Measurements from ENCODE around the gene PABPN1. TPM values are rescaled to one million over a fixed set of nuclear protein-coding genes. Genes with fewer than 3 reads are reported as not detected.

The PABPN1 gene
- polyA plus RNA-seq, 2 of the 4 experiments (the other 2 are of a cell fraction), result 157 to 197 TPM

- no peaks in the 10 kb centered on the region for H3K4me1 ChIP-seq
- TF ChIP-seq CEBPB (IDR thresholded peaks at IDR 0.05) (no peak), EHMT2 (IDR thresholded peaks at IDR 0.05; ENCODE audit: low read depth) (no peak), EHF (CRISPR knock-in tag; IDR thresholded peaks at IDR 0.05) (no peak), ZFP36 (IDR thresholded peaks at IDR 0.05; ENCODE audit: borderline replicate concordance, partially characterized antibody) (no peak), JUNB (IDR thresholded peaks at IDR 0.05) (no peak), USF2 (IDR thresholded peaks at IDR 0.05) (no peak), MAFK (IDR thresholded peaks at IDR 0.05; ENCODE audit: partially characterized antibody) (no peak), HMGXB4 (CRISPR knock-in tag; IDR thresholded peaks at IDR 0.05; ENCODE audit: borderline replicate concordance) (no peak), FOXS1 (CRISPR knock-in tag; IDR thresholded peaks at IDR 0.05) (no peak), PHF8 (IDR thresholded peaks at IDR 0.05; ENCODE audit: borderline replicate concordance, low read depth) (no peak), ZC3H11A (IDR thresholded peaks at IDR 0.05) (no peak), REST (IDR thresholded peaks at IDR 0.05) (no peak), CBX2 (IDR thresholded peaks at IDR 0.05; ENCODE audit: borderline replicate concordance, low read depth) (no peak), POLR2AphosphoS2 (conservative IDR thresholded peaks at IDR 0.05; ENCODE audit: low read length) (no peak), TFCP2L1 (CRISPR knock-in tag; IDR thresholded peaks at IDR 0.05) (no peak), ZSCAN20 (CRISPR knock-in tag; IDR thresholded peaks at IDR 0.05) (no peak), MYC (IDR thresholded peaks at IDR 0.05; ENCODE audit: borderline replicate concordance, low read length) (no peak), CBX8 (IDR thresholded peaks at IDR 0.05) (no peak)
- no peaks in the 10 kb centered on the region for H3K9me3 ChIP-seq
- H3K4me3 ChIP-seq, result no peak overlapping the region
- H3K4me2 ChIP-seq, result no peak overlapping the region
- FAIRE-seq, result no peak
- no peak for DNase-seq (ENCODE audit: low read depth in 1 of 2, low spot score in 1 of 2)
- ChIA-PET CTCF (interaction anchor here (1.3 to 9.6 kb wide), 9 partner anchors 8 to 199 kb away, joined by 3 to 80 read pairs (median 5); partner anchors contain the start of genes CMTM5 and SLC22A17), POLR2A (interaction anchor here (1.2 kb wide), 1 partner anchor 9 kb away, joined by 3 read pairs; the partner anchor contains the start of gene SLC22A17)
- 0 out of 6 replicates have a peak, but pooled peaks of 1 of the 2 experiments have one; percentile 28 for ATAC-seq
- H3K27ac ChIP-seq, result no peak overlapping the region
Measured at GRCh38 chr14:23361320-23361719, 40.1 kb downstream of the PABPN1 start.

- Histone ChIP-seq H3K4me3 (no peak overlapping the region), H3K27ac (no peak overlapping the region), H3K9me3 (no peaks in the 10 kb centered on the region), H3K4me2 (no peak overlapping the region), H3K4me1 (no peaks in the 10 kb centered on the region)
- CTCF ChIA-PET, result interaction anchor here (1.0 to 9.6 kb wide), 9 partner anchors 9 to 198 kb away, joined by 3 to 80 read pairs (median 6); partner anchors contain the start of genes CMTM5 and SLC22A17
- WGBS (ENCODE audit: missing lambda C conversion rate), result 67% methylated on average over 6 of the region's 6 CpGs
- POLR2A ChIA-PET, result interaction anchor here (1.2 kb wide), 1 partner anchor 9 kb away, joined by 3 read pairs; the partner anchor contains the start of gene SLC22A17
- no peak for FAIRE-seq
- TF ChIP-seq ZNF302 (CRISPR knock-in tag; IDR thresholded peaks at IDR 0.05), result no peak
- no peak for ATAC-seq
- no peak for DNase-seq (ENCODE audit: low read depth in 1 of 2, low spot score in 1 of 2)
Measured at GRCh38 chr14:23361763-23362162, 40.5 kb downstream of the PABPN1 start.
